HG02623 (cell line): ENCODE data around the gene CRACDL.

ENCODE experiments used
- ATAC-seq: cut with Tn5 transposase; IDR thresholded peaks from one replicate; pipeline ENCODE4 v1.9.1; 2021; ENCODE audit warnings: moderate library complexity; ENCODE audit not compliant: unreplicated experiment

The CRACDL gene

DNA sequence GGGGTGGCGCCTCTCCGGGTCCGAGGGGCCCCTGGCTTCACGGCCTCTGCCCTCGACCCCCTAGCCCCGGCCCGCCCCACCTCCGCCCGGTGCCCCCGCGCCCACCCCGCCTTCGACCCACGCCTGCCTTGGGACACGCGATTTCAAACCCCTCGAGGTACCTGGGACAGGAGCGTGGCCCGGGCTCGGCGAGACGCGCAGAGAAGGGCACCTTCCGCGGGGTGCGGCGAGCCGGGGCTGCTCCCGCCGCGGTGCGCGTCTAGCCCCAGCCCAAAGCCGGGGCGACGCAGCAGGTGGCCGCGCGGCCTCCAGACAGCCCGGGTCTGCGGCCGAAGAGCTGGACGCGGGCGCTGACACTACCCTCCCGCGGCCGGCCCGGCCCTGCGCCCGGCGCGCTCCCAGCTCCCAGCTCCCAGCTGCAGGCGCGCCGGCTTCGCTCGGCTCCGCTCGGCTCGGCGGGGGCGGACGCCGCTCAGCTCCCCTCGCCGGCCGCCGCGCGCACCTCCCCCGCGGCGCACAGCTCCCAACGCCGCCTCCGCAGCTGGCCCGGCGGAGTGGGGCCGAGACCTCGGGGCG, at the start of gene CRACDL:
TSS of gene CRACDL (minus strand) at position 449 of the 576 bp plus-strand sequence. CDS start 89,425 bp downstream, outside the sequence.
- ATAC-seq = no peak

GRCh38 chr2:98975611-98976010, 39.6 kb upstream of the CRACDL start:
- no peak for ATAC-seq

DNA sequence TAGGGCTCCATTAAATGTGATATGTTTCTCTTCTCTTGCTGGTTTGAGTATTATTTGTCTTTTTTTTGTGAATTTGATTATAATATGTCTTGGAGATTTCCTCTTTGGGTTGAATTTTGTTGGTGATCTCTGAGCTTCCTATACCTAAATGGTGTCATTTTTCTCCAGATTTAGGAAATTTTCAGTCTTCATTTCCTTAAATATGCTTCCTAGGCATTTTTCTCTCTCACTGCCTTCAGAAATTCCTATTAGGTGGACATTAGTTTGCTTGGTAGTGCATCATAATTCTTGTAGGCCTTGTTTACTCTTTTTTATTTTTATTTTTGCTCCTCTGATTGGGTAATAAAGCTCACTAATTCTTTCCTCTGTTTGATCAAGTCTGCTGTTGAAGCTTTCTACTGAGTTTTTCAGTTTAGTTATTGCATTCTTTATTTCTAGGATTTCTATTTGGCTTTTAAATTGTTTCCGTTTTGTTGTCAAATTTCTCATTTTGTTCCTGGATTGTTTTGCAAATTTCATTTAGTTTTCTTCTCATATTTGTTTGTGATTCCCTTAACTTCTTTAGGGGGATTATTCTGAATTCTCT, 36.6 kb upstream of the CRACDL start:
- no peak for ATAC-seq

- ATAC-seq = no peak
Observed at GRCh38 chr2:98959810-98960507, 23.9 kb upstream of the CRACDL start.

DNA sequence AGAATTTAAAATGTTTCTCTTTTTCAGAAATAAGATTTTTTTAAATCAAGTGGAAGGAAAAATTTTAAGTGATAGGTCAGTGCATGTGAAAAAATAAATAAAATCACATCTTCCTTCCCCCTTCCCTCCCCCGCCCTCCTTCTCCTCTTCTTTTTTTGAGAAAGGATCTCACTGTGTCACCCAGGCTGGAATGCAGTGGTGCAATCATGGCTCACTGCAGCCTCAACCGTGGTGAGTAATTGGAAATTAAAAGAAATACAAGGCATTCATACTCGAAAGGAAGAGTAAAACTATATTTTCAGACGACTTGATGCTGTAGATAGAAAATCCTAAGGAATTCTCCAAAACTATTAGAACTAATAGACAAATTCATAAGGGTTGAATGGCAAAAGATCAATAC, 16.9 kb upstream of the CRACDL start:
- no peak for ATAC-seq

DNA sequence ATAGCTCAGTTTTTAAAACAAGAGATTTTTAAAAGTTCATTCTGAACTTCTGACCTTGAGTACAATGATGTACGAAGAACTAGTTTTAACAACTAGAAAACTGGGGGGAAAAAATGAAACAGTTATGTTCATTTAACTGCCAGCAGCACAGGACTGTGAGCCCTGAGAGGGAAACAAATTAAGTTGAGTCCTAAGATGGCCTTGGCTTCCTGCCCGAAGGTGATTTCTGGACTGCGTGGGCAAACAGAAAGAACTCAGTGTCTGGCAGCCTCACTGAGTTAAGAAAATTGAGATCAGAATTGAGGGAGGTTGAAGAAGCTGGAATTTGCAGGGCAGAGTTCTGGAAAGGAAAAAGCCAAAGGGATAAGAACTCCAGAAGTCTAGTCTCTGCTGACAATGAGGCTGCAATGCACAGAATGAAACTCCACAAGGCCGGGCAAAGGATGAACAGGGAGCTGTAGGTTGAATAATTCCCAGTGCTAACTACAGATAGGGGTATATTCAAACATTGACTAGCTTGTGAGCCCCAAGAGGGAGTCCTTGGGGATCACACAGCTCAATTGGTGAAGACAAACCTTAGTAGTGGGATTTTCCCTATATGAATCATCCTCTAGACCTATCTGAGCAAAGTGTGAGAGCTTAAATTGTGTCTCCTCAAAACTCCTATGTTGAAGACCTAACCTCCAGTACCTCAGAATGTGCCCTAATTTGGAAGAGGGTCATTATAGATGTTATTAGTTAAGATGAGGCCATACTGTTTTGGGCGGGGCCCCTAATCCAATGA, 13.1 kb upstream of the CRACDL start:
- no peak for ATAC-seq

GRCh38 chr2:98947554-98947953, 11.5 kb upstream of the CRACDL start:
- ATAC-seq = no peak

DNA sequence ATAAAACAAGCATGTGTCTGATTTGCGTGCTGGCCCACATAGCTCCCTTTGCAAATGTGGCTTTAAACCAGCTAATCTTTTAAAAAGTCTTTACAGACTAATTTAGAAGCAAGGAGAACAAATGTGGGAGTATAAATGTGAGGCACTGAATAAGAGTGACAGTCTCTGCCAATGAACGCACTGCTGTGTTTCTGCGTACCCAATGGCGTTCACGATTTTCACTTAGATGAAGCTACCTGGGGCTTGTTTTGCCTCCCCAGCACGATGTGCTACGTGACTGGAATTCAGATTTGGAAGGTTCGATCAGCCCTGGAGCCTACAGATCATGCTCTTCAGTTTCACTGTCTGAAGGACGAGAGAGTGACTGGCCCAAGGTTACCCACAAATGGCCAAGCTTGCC, 10.8 kb upstream of the CRACDL start:
- no peak for ATAC-seq

DNA sequence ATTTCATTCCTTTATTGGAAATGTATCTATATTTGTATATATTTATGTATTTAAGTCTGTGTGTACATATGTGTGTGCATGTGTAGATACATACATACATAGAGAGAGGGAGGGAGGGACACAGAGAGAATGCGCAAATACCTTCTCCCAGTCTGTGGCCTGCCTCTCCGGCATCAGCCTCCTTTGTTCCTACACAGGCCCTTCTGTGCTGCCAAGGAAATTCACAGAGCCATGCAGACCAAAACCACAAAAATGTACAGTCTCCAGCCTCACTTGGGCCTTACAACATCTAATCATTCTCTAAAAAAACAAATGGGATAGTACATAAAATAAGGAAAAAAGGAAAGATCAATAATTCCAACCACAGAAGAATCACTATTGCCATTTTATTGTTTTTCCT, 8.8 kb upstream of the CRACDL start:
- ATAC-seq = no peak

DNA sequence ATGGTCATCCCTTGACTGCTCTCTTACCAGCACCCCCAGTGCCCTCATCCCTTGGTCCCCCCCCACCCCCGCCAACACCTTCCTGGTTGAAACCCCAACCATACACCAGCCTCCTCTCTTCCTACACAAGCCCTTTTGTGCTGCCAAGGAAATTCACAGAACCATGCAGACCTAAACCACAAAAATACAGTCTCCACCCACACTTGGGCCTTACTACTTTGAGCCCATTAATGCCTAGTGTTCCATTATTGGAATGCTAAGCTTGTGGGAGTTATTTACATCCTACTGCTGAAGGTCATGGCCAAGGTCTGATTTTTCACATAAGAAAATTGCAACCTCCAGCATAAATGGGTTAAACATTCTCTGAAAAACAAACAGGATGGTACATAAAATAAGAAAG, 4.1 kb upstream of the CRACDL start:
- ATAC-seq = no peak

DNA sequence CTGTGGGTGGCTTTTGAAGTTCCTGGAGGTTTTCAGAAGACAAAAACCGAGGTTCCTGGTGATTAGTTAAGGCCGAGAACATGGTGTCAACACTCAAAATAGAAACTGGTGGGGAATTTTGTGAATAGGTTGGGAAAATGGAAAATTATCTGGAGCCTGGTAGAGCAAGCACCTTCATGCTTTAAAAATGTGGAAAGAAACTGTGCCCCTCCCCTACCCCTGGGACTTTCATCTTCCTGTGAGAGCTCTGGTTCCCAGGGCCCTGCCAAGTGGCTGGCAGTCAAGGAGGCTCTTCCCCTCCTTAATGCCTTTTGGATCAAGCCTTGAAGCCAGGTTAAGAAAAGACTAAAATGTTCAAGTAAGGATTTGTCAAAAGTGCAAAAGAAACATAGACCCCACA, 1.9 kb upstream of the CRACDL start:
- ATAC-seq = no peak

DNA sequence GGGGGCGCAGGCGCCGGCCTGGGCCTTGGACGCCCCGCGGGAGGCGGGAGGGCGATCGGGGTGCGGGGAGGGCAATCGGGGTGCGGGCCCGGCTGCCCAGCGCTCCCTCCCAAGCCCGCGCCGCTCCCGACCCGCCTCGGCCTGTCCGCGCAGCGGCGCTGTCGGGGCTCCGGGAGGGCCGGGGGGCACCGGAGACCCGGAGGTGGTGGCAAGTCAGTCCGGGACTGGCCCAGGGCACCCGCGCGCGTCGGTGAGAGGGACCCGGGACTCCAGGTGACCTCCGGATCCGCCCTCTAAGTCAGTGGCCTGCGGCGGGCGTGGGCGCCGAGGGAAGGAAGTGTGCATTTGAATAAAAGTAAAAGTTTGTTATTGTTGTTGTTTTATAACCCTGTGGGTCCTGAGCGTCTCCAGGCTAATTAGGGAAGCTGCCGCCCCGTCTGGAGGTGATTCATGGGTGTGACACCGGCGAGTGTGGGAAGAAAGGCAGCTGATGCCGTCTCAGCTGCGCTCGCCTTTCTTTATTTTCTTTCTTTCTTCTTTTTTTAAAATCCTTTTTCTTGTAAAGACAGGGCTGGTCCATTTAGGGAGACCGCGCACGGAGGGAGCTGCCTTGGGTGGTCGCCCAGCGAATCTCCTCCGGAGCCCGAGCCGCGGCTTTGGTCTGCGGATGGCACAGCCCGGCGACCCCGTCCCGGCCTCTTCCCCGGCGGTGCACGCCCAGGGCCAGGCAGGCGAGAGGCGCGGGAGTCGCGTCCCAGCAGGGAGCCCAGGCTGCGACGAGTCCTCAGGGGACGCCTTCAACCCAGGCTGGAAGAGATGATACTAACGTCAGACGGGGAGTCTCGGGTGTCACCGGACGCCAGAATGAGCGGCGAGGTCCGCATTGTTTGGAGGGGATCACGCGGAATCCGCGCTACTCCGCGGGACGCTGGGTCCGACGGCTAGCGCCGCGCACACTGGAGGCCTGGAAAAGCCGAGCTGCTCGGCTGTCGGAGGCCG, 627 bp upstream of the CRACDL start:
- ATAC-seq = no peak

- ATAC-seq = no peak
Observed at GRCh38 chr2:98935111-98935770, 784 bp downstream of the CRACDL start.

DNA sequence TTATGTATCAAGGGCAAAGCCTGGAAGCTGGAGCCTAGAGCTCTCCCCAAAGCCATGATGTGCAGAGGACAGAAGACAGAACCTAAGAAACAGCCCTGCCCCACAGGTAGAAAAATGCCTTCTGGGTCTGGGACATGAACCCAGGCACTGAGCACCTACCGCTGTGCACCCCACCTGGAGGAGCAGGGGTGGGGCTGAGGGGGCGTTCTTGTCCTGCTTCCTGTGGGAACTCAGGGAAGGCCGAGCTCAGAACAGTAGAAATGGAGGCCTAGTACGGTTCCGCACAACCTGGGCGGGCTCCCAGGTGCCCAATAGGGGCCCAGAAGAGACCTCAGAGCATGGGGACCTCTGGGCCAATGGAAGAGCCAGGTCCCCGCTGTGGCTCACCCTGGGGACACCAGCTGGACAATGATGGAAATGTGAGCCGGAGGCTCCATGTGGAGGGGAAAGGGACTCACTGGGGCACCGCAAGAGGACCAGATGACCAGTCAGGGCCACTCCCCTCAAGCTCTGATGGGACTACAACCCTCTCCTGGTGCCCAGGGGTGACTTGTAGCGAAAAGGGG, 3.2 kb downstream of the CRACDL start:
- ATAC-seq = no peak

- no peak for ATAC-seq
Observed at GRCh38 chr2:98932164-98932563, 3.9 kb downstream of the CRACDL start.

GRCh38 chr2:98931596-98931995, 4.4 kb downstream of the CRACDL start:
- ATAC-seq = no peak

DNA sequence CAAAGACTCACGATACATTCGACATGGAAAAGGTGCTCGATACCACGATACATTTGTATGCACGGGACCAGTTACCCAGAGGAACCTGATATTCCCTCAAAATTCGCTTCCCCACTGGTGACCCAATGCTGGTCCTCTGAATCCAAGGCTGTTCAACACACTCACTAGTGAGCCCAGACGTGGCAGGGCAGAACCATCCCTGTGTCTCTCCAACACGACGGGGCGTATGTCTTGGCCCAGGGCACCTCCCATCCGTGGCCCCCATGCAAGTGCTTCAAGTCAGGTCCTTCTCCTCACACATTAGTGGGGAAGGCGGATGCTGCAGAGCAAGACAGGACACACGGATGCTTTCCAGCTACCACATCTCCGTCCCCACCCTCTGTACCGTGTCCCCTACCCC, 6.1 kb downstream of the CRACDL start:
- ATAC-seq = no peak

DNA sequence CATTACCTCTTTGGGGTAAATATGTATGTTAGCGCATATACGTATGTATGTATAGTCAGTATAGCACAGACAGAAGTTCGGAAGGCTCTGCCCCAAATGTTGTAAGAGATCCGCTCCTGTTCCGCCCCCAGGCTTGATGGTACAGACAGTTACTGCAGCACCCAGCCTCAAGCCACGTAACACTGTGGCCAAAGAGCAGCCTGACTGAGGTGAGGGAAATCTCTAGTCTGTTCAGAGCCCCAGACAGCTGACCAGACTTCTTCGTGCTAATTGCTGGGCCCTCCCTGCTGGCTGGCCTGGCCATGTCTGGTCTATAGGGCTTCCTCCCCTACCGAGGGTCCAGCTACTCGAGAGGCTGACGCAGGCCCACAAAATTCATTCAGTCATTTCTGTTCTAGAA, 7.8 kb downstream of the CRACDL start:
- no peak for ATAC-seq

DNA sequence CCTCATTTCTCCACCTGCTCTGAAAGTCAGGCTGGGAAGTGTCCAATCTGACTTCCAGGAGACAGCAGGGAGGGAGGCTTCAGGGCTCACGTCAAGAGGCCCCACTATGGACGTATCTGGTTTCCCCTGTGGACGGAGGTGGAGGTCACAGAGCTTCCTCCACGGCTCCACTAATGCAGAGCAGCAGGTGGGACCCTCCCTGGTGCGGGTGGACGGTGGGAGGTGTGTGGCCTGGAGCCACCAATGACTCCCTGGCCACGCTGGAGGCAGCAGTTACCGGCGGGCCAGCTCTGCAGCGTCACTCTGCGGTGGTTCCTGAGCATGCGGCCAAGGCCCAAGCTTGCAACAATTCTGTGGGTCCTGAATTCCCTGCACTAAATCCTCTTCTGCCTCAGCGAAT, 9.0 kb downstream of the CRACDL start:
- ATAC-seq = no peak

DNA sequence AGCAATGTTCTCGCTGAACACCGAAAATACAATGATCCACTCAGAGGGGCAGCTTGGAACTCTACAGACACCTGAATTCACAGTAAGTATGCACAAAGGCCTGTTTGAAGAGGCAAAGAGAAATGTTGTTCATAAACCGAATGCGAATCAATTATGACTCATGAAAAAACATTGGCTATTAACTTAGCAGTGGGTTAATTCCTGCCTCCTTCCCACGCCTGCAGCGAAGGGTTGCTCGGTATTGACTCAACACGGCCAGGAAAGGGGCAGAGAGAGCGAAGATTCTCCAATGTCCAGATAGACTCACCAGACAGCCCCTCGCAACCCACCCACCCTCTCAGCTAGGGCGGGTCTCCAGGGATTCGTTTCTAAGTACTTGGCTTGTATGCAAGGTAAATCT, 9.4 kb downstream of the CRACDL start:
- ATAC-seq = no peak
